Mononuclear cell (primary cell): ENCODE results near the gene NTN4. TPM values are rescaled to one million over a fixed set of nuclear protein-coding genes. Genes with fewer than 3 reads are reported as not detected.

Experiments
- total RNA-seq: library from RNA; depleted of rRNA; stranded (reverse); fragments of >200 nt; gene quantifications from one replicate; pipeline ENCODE4 v1.2.3, GENCODE V29; 2012

Gene NTN4
- total RNA-seq, 1 donor: 0.31 TPM

Other genes with a start within 250 kb of the NTN4 start
- 6.3 TPM for gene USP44, start 239.3 kb downstream of the NTN4 start, total RNA-seq
- 15.7 TPM for gene SNRPF, start 68.2 kb upstream of the NTN4 start, total RNA-seq
- not detected for gene CCDC38, start 151.8 kb upstream of the NTN4 start, total RNA-seq
- 0.63 TPM for gene AMDHD1, start 152.6 kb upstream of the NTN4 start, total RNA-seq
- 2.1 TPM for gene HAL, start 205.6 kb upstream of the NTN4 start, total RNA-seq
- gene LTA4H, start 244.8 kb upstream of the NTN4 start, total RNA-seq: 160 TPM